PC-9 (cell line): ENCODE results near the gene ART4. TPM values are rescaled to one million over a fixed set of nuclear protein-coding genes. Genes with fewer than 3 reads are reported as not detected.

ENCODE experiments used
- BruUV-seq: library from RNA; stranded (reverse); fragments of 400-500 nt; replicated peaks from 2 replicates; lab custom pipeline; 2021; lab: Mats Ljungman, UMichigan
- CTCF ChIA-PET: fragments of 300-600 bp; sonication (Branson Sonifier 250); formaldehyde crosslinking; loops from one replicate; lab custom pipeline; 2022; ENCODE audit warnings: antibody characterized with exemption; lab: Charles Lee
- POLR2A ChIA-PET: fragments of 300-600 bp; sonication (Branson Sonifier 250); formaldehyde crosslinking; loops from one replicate; lab custom pipeline; 2022; ENCODE audit warnings: antibody characterized with exemption; ENCODE audit not compliant: unreplicated experiment; lab: Charles Lee
- DNase-seq, 2 experiments: peaks; one replicate each; pipeline versions ENCODE4 v3.0.0 to v3.0.0-alpha.2; 2015 to 2022; ENCODE audit warnings: mixed read lengths in 1 of 2
- H2AFZ ChIP-seq: fragments of 200-600 bp; sonication (generic); 2 replicates; pipeline ENCODE4 v1.8.1; 2017; ENCODE audit warnings: antibody characterized with exemption
- H3F3A ChIP-seq: fragments of 200-600 bp; sonication (generic); 2 replicates; pipeline ENCODE4 v1.8.1; 2017; ENCODE audit warnings: antibody characterized with exemption, mild to moderate bottlenecking, low read depth; ENCODE audit not compliant: insufficient read depth
- H3K27ac ChIP-seq: fragments of 200-600 bp; sonication (generic); 2 replicates; pipeline ENCODE4 v1.6.1; 2016; ENCODE audit warnings: mixed run types
- H3K27me3 ChIP-seq: fragments of 200-600 bp; sonication (generic); 2 replicates; pipeline ENCODE4 v1.6.1; 2016; ENCODE audit warnings: low read depth, mixed run types; ENCODE audit not compliant: insufficient read depth
- H3K36me3 ChIP-seq: fragments of 200-600 bp; sonication (generic); 2 replicates; pipeline ENCODE4 v1.6.1; 2016; ENCODE audit warnings: low read depth, mixed run types
- H3K4me1 ChIP-seq: fragments of 200-600 bp; sonication (generic); replicated peaks from 2 replicates; pipeline ENCODE4 v1.6.1; 2016; ENCODE audit warnings: mixed run types; ENCODE audit not compliant: insufficient read depth
- H3K4me2 ChIP-seq: fragments of 200-600 bp; sonication (generic); 2 replicates; pipeline ENCODE4 v1.6.1; 2017; ENCODE audit warnings: mixed run types
- H3K4me3 ChIP-seq: fragments of 200-600 bp; sonication (generic); 2 replicates; pipeline ENCODE4 v1.6.1; 2016; ENCODE audit warnings: mixed run types
- H3K79me2 ChIP-seq: fragments of 200-600 bp; sonication (generic); 2 replicates; pipeline ENCODE4 v1.6.1; 2017; ENCODE audit warnings: low read depth, mixed run types
- H3K9me2 ChIP-seq: fragments of 200-600 bp; sonication (generic); 2 replicates; pipeline ENCODE4 v1.8.1; 2017; ENCODE audit warnings: mild to moderate bottlenecking; ENCODE audit not compliant: insufficient read depth
- H3K9me3 ChIP-seq: fragments of 200-600 bp; sonication (generic); 2 replicates; pipeline ENCODE4 v1.8.1; 2016; ENCODE audit warnings: low read depth; ENCODE audit not compliant: insufficient read depth
- H4K20me1 ChIP-seq: fragments of 200-600 bp; sonication (generic); 2 replicates; pipeline ENCODE4 v1.8.1; 2017; ENCODE audit not compliant: insufficient read depth
- EZH2 ChIP-seq: fragments of 200-600 bp; sonication (generic); IDR thresholded peaks from 2 replicates; pipeline ENCODE4 v1.8.0; 2017; ENCODE audit warnings: antibody characterized with exemption, low read depth
- intact Hi-C: fragments of 100-400 bp; cut with micrococcal nuclease; formaldehyde crosslinking; loops from one replicate; pipeline ENCODE4 v1.10.0; 2022; ENCODE audit not compliant: unreplicated experiment
- total RNA-seq: library from RNA; stranded (reverse); gene quantifications from 2 replicates; pipeline ENCODE4 v1.2.3, GENCODE V29; 2021
- TF ChIP-seq, protein P1 (sequence below): fragments of 200-600 bp; sonication (generic); conservative IDR thresholded peaks from 2 replicates; pipeline ENCODE4 v1.6.1; 2017; ENCODE audit warnings: mixed run types, antibody characterized with exemption, mild to moderate bottlenecking, moderate library complexity

Gene ART4
- total RNA-seq, 1 experiment from 2014 or later: not detected

DNA sequence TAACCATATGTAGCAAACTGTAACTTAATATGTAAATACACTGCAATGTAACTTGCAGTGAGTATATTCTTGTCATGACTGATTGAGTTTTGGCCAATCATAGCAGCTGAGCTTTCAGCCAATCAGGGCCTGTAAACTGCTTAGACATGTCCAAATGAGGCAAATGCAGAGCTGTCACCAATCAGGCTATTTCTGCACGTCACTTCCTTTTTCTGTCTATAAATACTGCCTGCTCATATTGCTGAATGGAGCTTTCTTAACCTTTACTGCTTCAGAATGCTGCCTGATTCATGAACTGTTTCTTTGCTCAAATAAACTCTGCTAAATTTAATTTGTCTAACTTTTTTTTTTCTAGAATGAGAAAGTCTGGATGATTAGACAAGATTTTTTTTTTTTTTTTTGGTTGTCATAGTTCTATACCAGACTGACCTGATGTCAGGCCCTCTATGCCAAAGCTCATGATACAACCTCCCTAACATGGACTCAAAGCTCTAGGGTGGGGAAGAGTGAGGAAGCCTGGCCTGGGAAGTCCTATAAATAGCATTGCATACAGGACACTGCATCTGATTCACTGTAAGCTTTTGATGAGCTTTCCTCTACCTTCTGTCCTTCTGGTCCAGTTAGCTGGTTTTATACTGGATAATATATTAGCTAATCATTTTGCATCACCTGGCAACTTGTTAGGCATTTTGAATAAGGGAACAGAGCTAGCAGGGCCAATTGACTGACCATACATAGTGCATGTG lies 30.3 kb upstream of the ART4 start:
- intact Hi-C loops: no loop called here
- H3K4me3 ChIP-seq: no peak overlapping the region
- H4K20me1 ChIP-seq: no peaks in the 10 kb centered on the region
- no peaks in the 10 kb centered on the region for H3K27me3 ChIP-seq
- TF ChIP-seq EZH2: no peak
- TF ChIP-seq, protein P1, sequence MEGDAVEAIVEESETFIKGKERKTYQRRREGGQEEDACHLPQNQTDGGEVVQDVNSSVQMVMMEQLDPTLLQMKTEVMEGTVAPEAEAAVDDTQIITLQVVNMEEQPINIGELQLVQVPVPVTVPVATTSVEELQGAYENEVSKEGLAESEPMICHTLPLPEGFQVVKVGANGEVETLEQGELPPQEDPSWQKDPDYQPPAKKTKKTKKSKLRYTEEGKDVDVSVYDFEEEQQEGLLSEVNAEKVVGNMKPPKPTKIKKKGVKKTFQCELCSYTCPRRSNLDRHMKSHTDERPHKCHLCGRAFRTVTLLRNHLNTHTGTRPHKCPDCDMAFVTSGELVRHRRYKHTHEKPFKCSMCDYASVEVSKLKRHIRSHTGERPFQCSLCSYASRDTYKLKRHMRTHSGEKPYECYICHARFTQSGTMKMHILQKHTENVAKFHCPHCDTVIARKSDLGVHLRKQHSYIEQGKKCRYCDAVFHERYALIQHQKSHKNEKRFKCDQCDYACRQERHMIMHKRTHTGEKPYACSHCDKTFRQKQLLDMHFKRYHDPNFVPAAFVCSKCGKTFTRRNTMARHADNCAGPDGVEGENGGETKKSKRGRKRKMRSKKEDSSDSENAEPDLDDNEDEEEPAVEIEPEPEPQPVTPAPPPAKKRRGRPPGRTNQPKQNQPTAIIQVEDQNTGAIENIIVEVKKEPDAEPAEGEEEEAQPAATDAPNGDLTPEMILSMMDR: no peak
- POLR2A ChIA-PET: no interaction called here
- no peaks in the 10 kb centered on the region for H3F3A ChIP-seq
- no peak overlapping the region for H3K4me2 ChIP-seq
- no peaks in the 10 kb centered on the region for H3K9me2 ChIP-seq
- BruUV-seq: no TSS peak
- CTCF ChIA-PET: interaction anchor here (0.5 kb wide), 1 partner anchor 12 kb away, joined by 3 read pairs; no protein-coding TSS in a partner anchor
- H3K4me1 ChIP-seq: peaks cover 13% of the 10 kb centered on the region
- H3K36me3 ChIP-seq: no peaks in the 10 kb centered on the region
- H3K9me3 ChIP-seq: no peaks in the 10 kb centered on the region
- H3K27ac ChIP-seq: no peak overlapping the region
- H2AFZ ChIP-seq: no peak overlapping the region
- DNase-seq: no peak
- H3K79me2 ChIP-seq: no peaks in the 10 kb centered on the region

DNA sequence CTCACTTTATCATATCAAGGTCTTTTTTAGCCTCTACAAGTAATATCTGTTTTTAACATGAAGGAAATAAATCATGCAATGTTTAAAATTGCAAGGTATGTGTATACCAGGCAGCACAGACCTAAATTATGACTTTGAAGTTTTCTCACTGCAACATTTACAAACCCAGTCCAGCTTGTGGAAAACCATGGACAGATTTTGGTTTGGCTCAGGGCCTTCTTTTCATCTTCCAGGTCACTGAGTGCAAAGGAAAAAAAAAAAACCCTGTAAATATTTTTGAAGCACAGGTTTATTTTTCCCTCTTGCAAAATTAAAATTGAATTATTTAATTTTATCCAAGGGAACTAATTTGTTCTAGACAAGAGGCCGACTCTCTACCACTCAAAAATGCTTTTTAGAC lies 28.6 kb upstream of the ART4 start:
- Histone ChIP-seq H3K27me3 (no peaks in the 10 kb centered on the region), H3K36me3 (no peaks in the 10 kb centered on the region), H3K79me2 (no peaks in the 10 kb centered on the region), H3K4me1 (peaks cover 16% of the 10 kb centered on the region), H3K9me2 (no peaks in the 10 kb centered on the region), H3K4me2 (no peak overlapping the region), H4K20me1 (no peaks in the 10 kb centered on the region), H2AFZ (no peak overlapping the region), H3K4me3 (no peak overlapping the region), H3F3A (no peaks in the 10 kb centered on the region), H3K9me3 (peaks cover 7% of the 10 kb centered on the region; the same call in 1 of the 2 replicates), H3K27ac (no peak overlapping the region)
- DNase-seq: no peak
- POLR2A ChIA-PET: no interaction called here
- CTCF ChIA-PET: no interaction called here
- intact Hi-C loops: no loop called here
- TF ChIP-seq EZH2: no peak
- TF ChIP-seq, protein P1: no peak
- no TSS peak for BruUV-seq

DNA sequence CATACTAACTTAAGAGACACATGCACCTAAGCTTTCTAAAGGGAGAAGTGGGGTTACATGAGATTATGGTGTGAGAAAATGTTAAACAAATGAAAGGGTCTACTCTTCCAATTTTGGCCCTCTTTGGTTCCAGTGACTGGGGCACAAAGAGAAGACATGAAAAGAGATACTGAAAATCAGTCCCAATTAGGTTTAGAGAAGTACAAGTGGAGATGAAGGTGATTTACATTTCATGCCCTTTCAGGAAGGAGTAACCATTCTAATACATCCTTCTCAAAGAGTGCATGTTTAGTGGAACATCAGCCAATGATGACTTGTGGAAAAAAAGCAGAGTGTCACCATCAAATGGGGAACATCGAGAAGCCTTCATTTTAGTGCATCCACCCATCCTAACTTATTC lies 27.9 kb upstream of the ART4 start:
- H3K27me3 ChIP-seq: no peaks in the 10 kb centered on the region
- TF ChIP-seq EZH2: no peak
- TF ChIP-seq, protein P1: no peak
- H4K20me1 ChIP-seq: no peaks in the 10 kb centered on the region
- H3K4me1 ChIP-seq: peaks cover 16% of the 10 kb centered on the region
- H3K9me2 ChIP-seq: no peaks in the 10 kb centered on the region
- H3F3A ChIP-seq: no peaks in the 10 kb centered on the region
- H3K36me3 ChIP-seq: no peaks in the 10 kb centered on the region
- intact Hi-C loops: no loop called here
- H3K4me2 ChIP-seq: no peak overlapping the region
- no peak overlapping the region for H2AFZ ChIP-seq
- ChIA-PET CTCF (no interaction called here), POLR2A (interaction anchor here (0.6 kb wide), 1 partner anchor 67 kb away, joined by 6 read pairs; no protein-coding TSS in a partner anchor)
- BruUV-seq: no TSS peak
- DNase-seq: no peak
- no peak overlapping the region for H3K4me3 ChIP-seq
- H3K79me2 ChIP-seq: no peaks in the 10 kb centered on the region
- H3K27ac ChIP-seq: no peak overlapping the region
- peaks cover 13% of the 10 kb centered on the region; the same call in 1 of the 2 replicates for H3K9me3 ChIP-seq
